ENCODE results near the gene TMEM183A. TPM values are rescaled to one million over a fixed set of nuclear protein-coding genes. Genes with fewer than 3 reads are reported as not detected.
A peak's percentile ranks its signal among the peaks of the same experiment; 100 is the strongest.

The TMEM183A gene
- total RNA-seq, 4 donors from 2014 or later, result 62.0 to 95.5 (median 68.6) TPM

GRCh38 chr1:202968351-202968750 lies 38.8 kb upstream of the TMEM183A start:
- Histone ChIP-seq H3K4me3 (peak overlapping the region; percentile 84), H3K4me1 (peaks cover 47% of the 10 kb centered on the region)
- WGBS, result 56% methylated on average over 3 of the region's 3 CpGs

GRCh38 chr1:202968895-202969295 lies 38.3 kb upstream of the TMEM183A start:
- TF ChIP-seq POLR2AphosphoS5 (IDR thresholded peaks at IDR 0.05) (no peak), CTCF (IDR thresholded peaks at IDR 0.05) (peak; percentile 34 to 72)
- Histone ChIP-seq H3K9me3 (no peaks in the 10 kb centered on the region), H3K27ac (no peak overlapping the region), H3K4me3 (no peak overlapping the region), H3K27me3 (no peaks in the 10 kb centered on the region), H3K4me1 (peaks cover 46% of the 10 kb centered on the region), H3K36me3 (peaks cover 6% of the 10 kb centered on the region)
- 27% methylated on average over 5 of the region's 5 CpGs for WGBS
- no peak for DNase-seq (ENCODE audit: low spot score in 2 of 2)

More at GRCh38 chr1:202968351-202968750, 38.8 kb upstream of the TMEM183A start:
- Histone ChIP-seq H3K9me3 (no peaks in the 10 kb centered on the region), H3K36me3 (peaks cover 9% of the 10 kb centered on the region), H3K27ac (peak overlapping the region; percentile 40), H3K27me3 (no peaks in the 10 kb centered on the region)
- DNase-seq (ENCODE audit: low spot score in 2 of 2), result no peak
- TF ChIP-seq POLR2AphosphoS5 (IDR thresholded peaks at IDR 0.05), result no peak
- no peak for TF ChIP-seq CTCF (IDR thresholded peaks at IDR 0.05)
- no peak for TF ChIP-seq POLR2A (IDR thresholded peaks at IDR 0.05)
- TF ChIP-seq EP300 (IDR thresholded peaks at IDR 0.05), result no peak

DNA sequence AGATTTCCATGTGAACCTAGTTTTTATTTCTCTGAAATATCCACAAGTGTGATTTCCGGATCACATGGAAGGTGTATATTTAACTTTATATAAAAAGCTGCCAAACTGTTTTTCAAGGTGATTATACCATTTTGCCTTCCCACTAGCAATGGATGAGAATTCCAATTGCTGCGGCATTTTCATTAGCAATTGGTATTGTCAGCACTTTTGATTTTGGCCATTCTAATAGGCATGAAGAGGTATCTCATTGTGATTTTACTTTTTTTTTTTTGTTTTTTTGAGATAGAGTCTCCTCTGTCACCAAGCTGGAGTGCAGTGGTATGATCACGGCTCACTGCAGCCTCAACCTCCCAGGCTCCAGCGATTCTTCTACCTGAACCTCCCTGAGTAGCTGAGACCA lies 35.1 kb upstream of the TMEM183A start:
- 68% methylated on average over 4 of the region's 4 CpGs for WGBS
- H3K36me3 ChIP-seq, result no peaks in the 10 kb centered on the region
- no peak for TF ChIP-seq POLR2AphosphoS5 (IDR thresholded peaks at IDR 0.05)
- no peak for TF ChIP-seq CTCF (IDR thresholded peaks at IDR 0.05)
- TF ChIP-seq EP300 (IDR thresholded peaks at IDR 0.05), result no peak
- no peak for TF ChIP-seq POLR2A (IDR thresholded peaks at IDR 0.05)

GRCh38 chr1:202974856-202975255 lies 32.3 kb upstream of the TMEM183A start:
- no peak overlapping the region for H3K4me3 ChIP-seq
- TF ChIP-seq POLR2A (IDR thresholded peaks at IDR 0.05) (no peak), POLR2AphosphoS5 (IDR thresholded peaks at IDR 0.05) (no peak), EP300 (IDR thresholded peaks at IDR 0.05) (no peak), CTCF (IDR thresholded peaks at IDR 0.05) (no peak)
- no peaks in the 10 kb centered on the region for H3K36me3 ChIP-seq
- H3K27ac ChIP-seq, result no peak overlapping the region
- H3K4me1 ChIP-seq, result no peaks in the 10 kb centered on the region
- no peak for DNase-seq (ENCODE audit: low spot score in 2 of 2)
- no peaks in the 10 kb centered on the region for H3K9me3 ChIP-seq
- 86% methylated on average over 3 of the region's 3 CpGs for WGBS
- H3K27me3 ChIP-seq, result peaks cover 14% of the 10 kb centered on the region

More for the DNA sequence above, 35.1 kb upstream of the TMEM183A start:
- peaks cover 19% of the 10 kb centered on the region for H3K4me1 ChIP-seq
- no peaks in the 10 kb centered on the region for H3K9me3 ChIP-seq
- no peak overlapping the region for H3K4me3 ChIP-seq
- peaks cover 7% of the 10 kb centered on the region for H3K27me3 ChIP-seq
- DNase-seq (ENCODE audit: low spot score in 2 of 2), result no peak
- no peak overlapping the region for H3K27ac ChIP-seq

- H3K27me3 ChIP-seq, result peaks cover 14% of the 10 kb centered on the region
- TF ChIP-seq POLR2A (IDR thresholded peaks at IDR 0.05) (no peak), EP300 (IDR thresholded peaks at IDR 0.05) (no peak), POLR2AphosphoS5 (IDR thresholded peaks at IDR 0.05) (no peak), CTCF (IDR thresholded peaks at IDR 0.05) (no peak)
- no peaks in the 10 kb centered on the region for H3K4me1 ChIP-seq
- H3K36me3 ChIP-seq, result no peaks in the 10 kb centered on the region
- no peak overlapping the region for H3K4me3 ChIP-seq
- WGBS, result 51% methylated on average over 3 of the region's 3 CpGs
- H3K9me3 ChIP-seq, result no peaks in the 10 kb centered on the region
- no peak for DNase-seq (ENCODE audit: low spot score in 2 of 2)
- H3K27ac ChIP-seq, result no peak overlapping the region
Measured at GRCh38 chr1:202976633-202977032, 30.5 kb upstream of the TMEM183A start.

Measured in suprapubic skin (tissue), 4 donors.